Measurements from ENCODE around the gene IL6. TPM values are rescaled to one million over a fixed set of nuclear protein-coding genes. Genes with fewer than 3 reads are reported as not detected.
A peak's percentile ranks its signal among the peaks of the same experiment; 100 is the strongest.

Gene IL6
- polyA plus RNA-seq, 1 donor from 2014 or later = not detected

DNA sequence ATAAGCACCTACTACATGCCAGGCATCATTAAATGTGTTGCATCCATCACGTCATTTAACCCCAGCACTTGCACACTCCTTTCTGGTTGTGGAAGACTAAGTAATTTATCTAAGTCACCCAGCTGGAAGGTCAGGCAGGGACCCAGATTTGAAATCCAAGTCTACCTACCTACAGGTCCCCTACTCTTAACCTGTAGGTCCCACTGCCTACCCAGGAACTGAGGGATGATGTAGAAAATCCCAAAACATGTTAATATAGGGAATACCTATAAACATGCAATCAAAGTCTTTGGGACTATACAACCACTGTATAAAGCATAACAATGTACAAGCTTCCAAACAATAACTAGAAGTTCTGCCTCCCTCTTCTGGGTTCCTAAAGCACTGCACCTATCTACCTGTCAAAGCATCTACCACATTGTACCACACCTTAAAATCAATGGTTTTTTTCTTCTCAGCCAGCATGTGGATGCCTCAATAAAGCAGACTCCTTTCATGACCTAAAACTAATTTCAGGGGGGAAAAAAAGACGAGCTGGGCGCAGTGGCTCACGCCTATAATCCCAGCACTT is 5.6 kb downstream of the IL6 start:
- Histone ChIP-seq H3K9me2 (ENCODE audit: insufficient read depth, low read length) (no peaks in the 10 kb centered on the region), H3K9me3 (ENCODE audit: low read length) (no peaks in the 10 kb centered on the region), H3K4me2 (ENCODE audit: low read length) (no peak overlapping the region), H3K9ac (ENCODE audit: low read length) (no peak overlapping the region), H4K20me1 (ENCODE audit: insufficient read depth) (no peaks in the 10 kb centered on the region), H2AFZ (ENCODE audit: low read depth, low read length) (no peak overlapping the region), H3K4me3 (ENCODE audit: low read length) (no peak overlapping the region), H3K27me3 (ENCODE audit: insufficient read depth, low read depth, low read length) (no peaks in the 10 kb centered on the region), H3F3A (ENCODE audit: insufficient read depth, low read length, poor library complexity, severe bottlenecking) (no peaks in the 10 kb centered on the region), H3K27ac (ENCODE audit: low read length) (no peak overlapping the region), H3K79me2 (replicated peaks; ENCODE audit: insufficient read depth, low read length) (no peaks in the 10 kb centered on the region), H3K36me3 (ENCODE audit: insufficient read depth, low read length) (no peaks in the 10 kb centered on the region)
- TF ChIP-seq, protein P1, sequence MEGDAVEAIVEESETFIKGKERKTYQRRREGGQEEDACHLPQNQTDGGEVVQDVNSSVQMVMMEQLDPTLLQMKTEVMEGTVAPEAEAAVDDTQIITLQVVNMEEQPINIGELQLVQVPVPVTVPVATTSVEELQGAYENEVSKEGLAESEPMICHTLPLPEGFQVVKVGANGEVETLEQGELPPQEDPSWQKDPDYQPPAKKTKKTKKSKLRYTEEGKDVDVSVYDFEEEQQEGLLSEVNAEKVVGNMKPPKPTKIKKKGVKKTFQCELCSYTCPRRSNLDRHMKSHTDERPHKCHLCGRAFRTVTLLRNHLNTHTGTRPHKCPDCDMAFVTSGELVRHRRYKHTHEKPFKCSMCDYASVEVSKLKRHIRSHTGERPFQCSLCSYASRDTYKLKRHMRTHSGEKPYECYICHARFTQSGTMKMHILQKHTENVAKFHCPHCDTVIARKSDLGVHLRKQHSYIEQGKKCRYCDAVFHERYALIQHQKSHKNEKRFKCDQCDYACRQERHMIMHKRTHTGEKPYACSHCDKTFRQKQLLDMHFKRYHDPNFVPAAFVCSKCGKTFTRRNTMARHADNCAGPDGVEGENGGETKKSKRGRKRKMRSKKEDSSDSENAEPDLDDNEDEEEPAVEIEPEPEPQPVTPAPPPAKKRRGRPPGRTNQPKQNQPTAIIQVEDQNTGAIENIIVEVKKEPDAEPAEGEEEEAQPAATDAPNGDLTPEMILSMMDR (IDR thresholded peaks at IDR 0.05; ENCODE audit: poor library complexity, severe bottlenecking) = peak; percentile 16
- TF ChIP-seq RAD21 (conservative IDR thresholded peaks at IDR 0.05) = no peak

DNA sequence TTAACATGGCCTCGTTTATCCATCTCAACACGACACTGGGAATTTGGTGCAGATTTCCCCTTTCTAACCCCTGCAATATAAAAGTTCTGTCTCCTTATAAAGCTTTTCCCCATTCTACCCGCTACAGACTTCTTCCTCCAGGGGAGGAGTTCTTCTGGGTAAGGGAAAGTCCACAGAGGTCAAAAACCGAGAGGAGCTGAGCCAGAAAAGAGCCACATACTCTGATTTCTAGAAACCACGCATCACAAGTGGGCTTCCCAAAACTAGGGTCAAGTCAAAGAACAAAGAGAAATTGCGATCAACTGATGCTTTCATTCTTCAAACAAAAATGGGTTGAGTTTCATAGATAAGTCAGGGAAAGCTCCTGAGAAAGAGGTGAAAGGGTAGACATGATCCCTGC is 6.8 kb downstream of the IL6 start:
- Histone ChIP-seq H3K9me2 (ENCODE audit: insufficient read depth, low read length) (no peaks in the 10 kb centered on the region), H3K9ac (ENCODE audit: low read length) (no peak overlapping the region), H3K27ac (ENCODE audit: low read length) (no peak overlapping the region), H3K27me3 (ENCODE audit: insufficient read depth, low read depth, low read length) (no peaks in the 10 kb centered on the region), H3K4me2 (ENCODE audit: low read length) (no peak overlapping the region), H3K4me3 (ENCODE audit: low read length) (no peak overlapping the region), H3F3A (ENCODE audit: insufficient read depth, low read length, poor library complexity, severe bottlenecking) (no peaks in the 10 kb centered on the region), H3K36me3 (ENCODE audit: insufficient read depth, low read length) (no peaks in the 10 kb centered on the region), H3K79me2 (replicated peaks; ENCODE audit: insufficient read depth, low read length) (no peaks in the 10 kb centered on the region), H4K20me1 (ENCODE audit: insufficient read depth) (no peaks in the 10 kb centered on the region), H3K9me3 (ENCODE audit: low read length) (no peaks in the 10 kb centered on the region), H2AFZ (ENCODE audit: low read depth, low read length) (no peak overlapping the region)
- TF ChIP-seq EP300 (conservative IDR thresholded peaks at IDR 0.05; ENCODE audit: poor library complexity, severe bottlenecking) (no peak), EZH2 (IDR thresholded peaks at IDR 0.05; ENCODE audit: borderline replicate concordance, insufficient read depth, low read length, poor library complexity, severe bottlenecking) (no peak), TAF1 (IDR thresholded peaks at IDR 0.05; ENCODE audit: low read depth) (no peak), RAD21 (conservative IDR thresholded peaks at IDR 0.05) (no peak), SMC3 (conservative IDR thresholded peaks at IDR 0.05; ENCODE audit: poor library complexity) (no peak), POLR2AphosphoS5 (IDR thresholded peaks at IDR 0.05) (no peak), MXI1 (conservative IDR thresholded peaks at IDR 0.05; ENCODE audit: poor library complexity, severe bottlenecking) (no peak)
- TF ChIP-seq, protein P2, sequence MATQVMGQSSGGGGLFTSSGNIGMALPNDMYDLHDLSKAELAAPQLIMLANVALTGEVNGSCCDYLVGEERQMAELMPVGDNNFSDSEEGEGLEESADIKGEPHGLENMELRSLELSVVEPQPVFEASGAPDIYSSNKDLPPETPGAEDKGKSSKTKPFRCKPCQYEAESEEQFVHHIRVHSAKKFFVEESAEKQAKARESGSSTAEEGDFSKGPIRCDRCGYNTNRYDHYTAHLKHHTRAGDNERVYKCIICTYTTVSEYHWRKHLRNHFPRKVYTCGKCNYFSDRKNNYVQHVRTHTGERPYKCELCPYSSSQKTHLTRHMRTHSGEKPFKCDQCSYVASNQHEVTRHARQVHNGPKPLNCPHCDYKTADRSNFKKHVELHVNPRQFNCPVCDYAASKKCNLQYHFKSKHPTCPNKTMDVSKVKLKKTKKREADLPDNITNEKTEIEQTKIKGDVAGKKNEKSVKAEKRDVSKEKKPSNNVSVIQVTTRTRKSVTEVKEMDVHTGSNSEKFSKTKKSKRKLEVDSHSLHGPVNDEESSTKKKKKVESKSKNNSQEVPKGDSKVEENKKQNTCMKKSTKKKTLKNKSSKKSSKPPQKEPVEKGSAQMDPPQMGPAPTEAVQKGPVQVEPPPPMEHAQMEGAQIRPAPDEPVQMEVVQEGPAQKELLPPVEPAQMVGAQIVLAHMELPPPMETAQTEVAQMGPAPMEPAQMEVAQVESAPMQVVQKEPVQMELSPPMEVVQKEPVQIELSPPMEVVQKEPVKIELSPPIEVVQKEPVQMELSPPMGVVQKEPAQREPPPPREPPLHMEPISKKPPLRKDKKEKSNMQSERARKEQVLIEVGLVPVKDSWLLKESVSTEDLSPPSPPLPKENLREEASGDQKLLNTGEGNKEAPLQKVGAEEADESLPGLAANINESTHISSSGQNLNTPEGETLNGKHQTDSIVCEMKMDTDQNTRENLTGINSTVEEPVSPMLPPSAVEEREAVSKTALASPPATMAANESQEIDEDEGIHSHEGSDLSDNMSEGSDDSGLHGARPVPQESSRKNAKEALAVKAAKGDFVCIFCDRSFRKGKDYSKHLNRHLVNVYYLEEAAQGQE (IDR thresholded peaks at IDR 0.05; ENCODE audit: borderline replicate concordance) = no peak
- TF ChIP-seq, protein P1 (IDR thresholded peaks at IDR 0.05; ENCODE audit: poor library complexity, severe bottlenecking) = no peak

Data from neural cell (in vitro differentiated cells).